HG03469 (cell line): Measurements from ENCODE around the gene NAP1L1.

Experiments used
- ATAC-seq: cut with Tn5 transposase; IDR thresholded peaks from one replicate; pipeline ENCODE4 v1.9.1; 2021; ENCODE audit warnings: mild to moderate bottlenecking, moderate library complexity, moderate number of reproducible peaks; ENCODE audit not compliant: unreplicated experiment

NAP1L1 gene

DNA sequence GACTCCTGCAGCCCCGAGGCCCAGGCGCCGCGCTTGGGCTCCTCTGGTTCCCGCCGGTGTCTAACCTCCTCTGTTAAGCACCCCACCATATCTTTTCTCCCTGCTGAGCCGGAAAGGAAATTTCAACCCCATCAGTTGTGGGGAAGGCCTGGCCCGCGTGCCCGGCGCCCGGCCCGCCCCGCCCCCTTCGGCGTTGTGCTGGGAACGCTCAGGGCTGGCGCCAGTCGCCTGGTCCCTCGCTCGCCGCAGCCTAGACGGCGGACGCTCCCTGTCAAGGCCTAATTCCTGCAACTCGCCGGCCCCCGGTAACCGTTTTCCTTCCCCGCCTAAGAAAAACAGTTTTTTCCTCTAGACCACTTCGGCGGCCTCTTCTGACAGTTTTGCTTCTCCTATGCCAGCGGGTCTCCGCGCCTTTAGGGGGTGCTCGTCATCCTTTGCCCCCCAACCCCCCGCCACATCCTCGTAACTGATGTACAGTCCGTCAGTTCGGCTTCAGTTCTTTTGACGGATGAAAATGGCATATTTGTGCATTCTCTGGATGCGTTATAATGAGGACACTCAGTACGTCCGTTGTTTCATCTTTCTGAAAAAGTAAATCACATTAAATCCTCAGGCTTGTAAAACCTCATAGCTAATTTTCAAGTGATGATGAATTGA lies 506 bp upstream of the NAP1L1 start:
- ATAC-seq = peak; percentile 26

DNA sequence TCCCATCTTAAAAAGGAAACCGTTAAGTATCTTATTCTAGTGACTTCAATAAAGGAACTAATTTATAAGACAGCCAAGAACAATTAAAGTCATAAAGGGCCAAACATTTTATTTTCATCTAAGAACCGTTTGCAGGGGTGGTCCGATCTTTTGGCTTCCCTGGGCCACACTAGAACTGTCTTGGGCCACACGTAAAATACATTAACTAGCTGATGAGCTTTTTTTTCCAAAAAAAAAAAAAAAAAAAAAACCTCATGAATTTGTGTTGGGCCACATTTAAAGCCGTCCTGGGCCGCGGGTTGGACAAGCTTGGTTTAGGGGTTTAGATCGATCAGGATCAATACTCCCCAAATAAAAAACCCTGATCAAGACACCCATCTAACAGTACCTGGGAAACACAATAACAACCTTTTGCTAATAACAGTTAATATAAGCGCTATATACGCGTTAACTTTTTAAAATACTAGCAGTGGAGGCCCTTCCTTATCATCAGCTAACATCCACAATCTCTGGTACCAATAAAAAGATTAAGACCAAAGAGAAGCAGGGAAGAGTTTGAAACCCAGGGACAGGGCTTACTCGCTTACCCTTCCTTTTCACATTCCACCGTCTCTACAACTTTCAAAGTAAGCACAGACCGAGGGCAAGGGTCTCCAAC lies 1.1 kb downstream of the NAP1L1 start:
- no peak for ATAC-seq

DNA sequence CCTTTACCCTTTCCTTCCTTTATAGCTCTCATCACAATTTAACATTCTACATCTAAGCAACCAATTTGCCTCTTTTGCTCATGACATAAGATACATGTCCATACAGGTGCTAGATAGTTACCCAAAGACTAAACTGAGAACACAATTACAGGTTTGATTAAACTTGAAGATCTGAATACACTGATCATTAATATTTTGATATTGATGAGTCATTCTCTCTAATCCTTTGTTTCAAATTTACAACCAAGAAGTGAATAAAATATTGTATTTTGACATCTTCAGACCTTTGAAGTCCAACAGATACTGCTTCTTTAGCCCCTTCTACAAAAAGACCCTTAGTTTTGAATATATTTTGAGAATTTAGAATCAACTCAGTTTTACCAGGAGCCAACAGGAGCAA lies 2.6 kb downstream of the NAP1L1 start:
- no peak for ATAC-seq

DNA sequence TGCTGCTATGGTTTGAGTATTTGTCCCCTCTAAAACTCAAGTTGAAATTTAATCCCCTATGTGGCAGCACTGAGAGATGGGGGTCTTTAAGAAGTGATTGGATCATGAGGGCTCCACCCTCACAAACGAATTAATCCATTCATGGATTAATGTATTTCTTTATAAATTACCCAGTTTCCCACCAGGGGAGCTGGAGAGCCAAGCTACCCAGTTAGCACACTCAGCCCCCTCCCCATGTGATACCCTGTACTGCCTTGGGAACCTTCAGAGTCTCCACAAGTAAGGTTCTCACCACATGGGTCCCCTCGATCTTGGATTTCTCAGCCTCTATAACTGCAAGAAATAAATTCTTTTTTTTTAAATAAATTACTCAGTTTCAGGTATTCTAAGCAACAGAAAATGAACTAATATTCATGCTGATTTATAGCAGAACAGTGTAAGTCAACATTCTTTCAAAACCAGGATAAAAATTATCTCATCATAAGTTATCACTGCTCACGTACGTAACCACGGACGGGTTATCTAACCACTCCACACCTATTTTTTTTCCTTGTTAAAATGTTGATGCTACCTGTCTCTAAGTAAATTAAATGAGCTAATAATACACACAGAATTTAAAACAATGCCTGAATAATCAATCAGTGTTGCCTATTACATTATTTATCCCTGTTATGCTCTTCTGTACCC lies 3.6 kb downstream of the NAP1L1 start:
- no peak for ATAC-seq

DNA sequence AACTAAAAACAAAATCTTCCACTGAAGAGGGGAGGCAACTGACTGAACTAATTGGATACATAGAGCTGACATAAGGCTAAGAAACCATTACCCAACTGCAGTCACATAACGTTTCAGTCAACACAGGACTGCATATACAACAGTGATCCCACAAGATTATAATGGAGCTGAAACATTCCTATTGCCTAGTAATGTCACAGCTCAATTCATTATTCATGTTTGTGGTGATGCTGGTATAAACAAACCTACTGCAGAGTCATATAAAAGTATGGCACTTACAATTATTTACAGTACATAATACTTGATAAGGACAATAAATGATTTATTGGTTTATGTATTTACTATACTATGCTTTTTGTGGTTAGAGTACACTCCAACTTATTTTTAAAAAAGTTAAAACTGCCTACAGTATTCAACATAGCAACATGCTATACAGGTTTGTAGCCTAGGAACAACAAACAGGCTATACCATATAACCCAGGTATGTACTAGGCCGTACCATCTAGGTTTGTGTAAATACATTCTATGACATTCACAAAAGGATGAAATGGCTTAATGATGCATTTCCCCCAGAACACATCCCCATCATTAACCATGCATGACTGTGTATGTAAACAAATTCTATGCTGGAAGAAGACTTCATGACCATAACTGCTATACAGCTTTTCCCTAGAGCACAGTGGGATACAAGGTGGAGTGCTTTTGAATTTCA lies 4.3 kb downstream of the NAP1L1 start:
- no peak for ATAC-seq

GRCh38 chr12:76078748-76079147 lies 5.7 kb downstream of the NAP1L1 start:
- no peak for ATAC-seq

- no peak for ATAC-seq
Measured at GRCh38 chr12:76075448-76075847, 9.0 kb downstream of the NAP1L1 start.

DNA sequence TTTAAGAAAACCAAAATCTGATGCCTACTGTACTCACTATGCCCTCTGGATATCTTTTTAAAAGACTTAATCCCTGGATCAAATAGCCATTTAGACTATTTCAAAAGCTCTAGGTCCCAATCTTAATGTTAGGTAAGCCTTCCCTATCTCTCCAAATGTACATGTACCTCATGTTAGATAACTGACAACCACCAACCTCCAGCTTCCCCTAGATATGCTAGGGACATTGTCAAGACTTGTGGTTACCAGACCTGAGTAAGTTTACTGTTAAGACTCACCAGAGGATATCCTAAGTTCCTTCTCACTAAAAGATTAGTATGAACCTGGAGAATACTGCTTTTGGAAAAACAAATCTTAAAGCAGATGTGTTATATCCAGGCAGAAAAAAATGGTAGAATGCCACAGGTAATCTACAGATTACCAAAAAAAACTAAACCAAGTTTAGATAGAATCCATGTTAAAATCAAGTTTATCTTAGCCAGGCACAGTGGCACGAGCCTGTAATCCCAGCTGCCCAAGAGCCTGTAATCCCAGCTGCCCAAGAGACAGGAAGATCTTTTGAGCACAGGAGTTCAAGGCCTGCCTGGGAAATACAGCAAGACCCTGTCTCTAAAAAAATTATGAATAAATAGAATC lies 9.7 kb downstream of the NAP1L1 start:
- ATAC-seq = peak; percentile 48

GRCh38 chr12:76073561-76073960 lies 10.9 kb downstream of the NAP1L1 start:
- no peak for ATAC-seq

DNA sequence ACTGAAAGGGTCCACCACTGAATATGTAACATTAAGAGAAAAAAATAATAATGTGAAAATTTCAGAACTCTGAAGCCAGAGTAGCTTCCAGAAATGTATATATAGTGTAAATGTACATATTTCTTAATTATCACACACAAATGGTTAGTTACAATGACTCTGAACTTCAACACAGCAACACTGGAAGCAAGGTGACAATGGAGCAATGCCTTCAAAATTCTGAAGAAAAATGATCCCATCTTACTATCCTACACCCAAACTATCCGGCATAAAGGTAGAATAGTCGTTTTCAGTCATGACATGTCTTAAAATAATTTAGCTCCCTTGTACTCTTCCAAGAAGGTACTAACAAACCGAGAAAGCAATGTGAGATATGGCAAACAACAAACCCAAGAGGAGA lies 11.9 kb downstream of the NAP1L1 start:
- no peak for ATAC-seq

DNA sequence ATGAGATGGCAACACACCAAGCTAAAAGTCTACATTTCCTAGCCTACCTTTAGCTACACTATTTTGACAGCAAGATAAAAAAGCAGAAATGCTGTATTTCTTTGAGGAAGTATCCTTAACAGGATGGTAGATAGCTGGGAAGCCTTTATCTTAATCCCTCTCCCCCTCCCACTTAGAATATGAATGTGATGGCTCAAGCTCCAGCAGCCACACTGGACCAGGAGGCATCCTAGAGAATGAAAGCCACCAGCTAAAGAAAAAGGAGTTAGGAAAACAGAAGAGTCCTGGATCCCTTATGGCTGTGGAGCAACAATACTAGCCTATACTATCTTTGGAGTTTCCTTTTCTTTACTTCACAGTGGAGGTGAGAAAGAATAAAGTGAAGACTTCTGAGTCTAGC lies 15.1 kb downstream of the NAP1L1 start:
- ATAC-seq = no peak

DNA sequence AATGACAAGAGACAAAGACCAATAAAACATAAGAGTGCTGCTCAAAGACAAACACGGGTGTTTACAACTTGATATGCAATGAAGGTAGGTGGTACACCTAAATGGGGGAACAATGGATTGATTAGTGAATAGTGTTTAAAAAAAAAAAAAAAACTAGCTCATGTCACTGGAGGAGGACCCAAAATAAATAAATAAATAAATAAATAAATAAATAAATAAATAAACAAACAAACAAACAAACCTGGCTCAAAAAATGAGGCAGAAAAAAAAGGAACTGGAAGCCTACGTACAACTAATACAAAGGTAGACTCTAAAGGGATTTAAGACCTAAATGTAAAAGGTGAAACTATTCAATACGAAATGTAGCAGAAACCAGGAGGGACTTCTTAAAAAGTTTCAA lies 18.6 kb downstream of the NAP1L1 start:
- ATAC-seq = no peak

DNA sequence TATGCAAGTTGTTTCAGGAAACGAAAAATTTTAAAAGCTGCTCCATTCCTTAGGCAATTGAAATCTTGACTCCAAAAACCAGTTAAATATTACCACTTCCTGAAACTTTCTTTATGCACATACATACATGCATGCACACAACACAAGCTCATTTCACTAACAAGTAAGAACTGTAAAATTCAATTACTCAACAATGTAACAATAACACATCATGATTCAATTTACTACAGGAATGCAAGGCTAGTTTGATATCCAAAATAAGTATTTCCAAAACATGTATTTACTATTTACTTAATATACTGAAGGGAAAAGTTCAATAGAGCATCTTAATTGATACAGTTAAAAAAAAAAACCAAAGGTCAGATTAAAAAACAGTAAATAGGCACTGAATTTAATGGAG lies 19.6 kb downstream of the NAP1L1 start:
- no peak for ATAC-seq

- ATAC-seq = no peak
Measured at GRCh38 chr12:76060111-76060510, 24.4 kb downstream of the NAP1L1 start.

GRCh38 chr12:76057326-76057725 lies 27.2 kb downstream of the NAP1L1 start:
- no peak for ATAC-seq

- no peak for ATAC-seq
Measured at GRCh38 chr12:76055393-76055792, 29.1 kb downstream of the NAP1L1 start.

DNA sequence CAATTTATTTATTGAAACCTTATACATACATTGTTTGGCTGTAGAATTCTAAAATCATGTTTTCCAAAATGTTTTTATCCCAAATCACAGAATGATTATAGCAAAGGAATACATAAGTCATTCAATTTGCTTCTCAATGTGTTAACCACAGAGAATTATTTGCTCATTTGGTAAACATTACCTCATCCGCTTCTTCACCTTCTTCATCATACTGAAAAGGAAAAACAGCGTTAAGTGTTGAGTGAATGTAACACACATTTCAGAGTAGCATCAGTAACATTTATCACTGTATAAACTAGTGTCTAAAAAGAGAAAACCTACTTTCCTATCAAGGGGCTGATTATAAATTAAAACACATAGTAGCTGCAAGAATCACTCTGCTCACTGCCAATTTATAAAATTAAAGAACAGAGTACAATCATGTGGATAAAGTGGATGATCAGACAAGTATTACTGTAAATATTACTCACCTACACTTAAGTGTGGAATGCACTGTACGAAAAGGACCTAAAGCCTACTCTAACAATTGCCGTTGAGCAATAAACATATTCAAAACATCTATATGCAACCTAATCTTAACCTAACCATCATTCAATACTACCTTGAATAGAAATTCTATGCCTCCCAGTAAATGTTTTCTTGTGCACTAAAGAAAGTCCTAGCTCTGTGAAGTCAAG lies 34.8 kb downstream of the NAP1L1 start:
- no peak for ATAC-seq

DNA sequence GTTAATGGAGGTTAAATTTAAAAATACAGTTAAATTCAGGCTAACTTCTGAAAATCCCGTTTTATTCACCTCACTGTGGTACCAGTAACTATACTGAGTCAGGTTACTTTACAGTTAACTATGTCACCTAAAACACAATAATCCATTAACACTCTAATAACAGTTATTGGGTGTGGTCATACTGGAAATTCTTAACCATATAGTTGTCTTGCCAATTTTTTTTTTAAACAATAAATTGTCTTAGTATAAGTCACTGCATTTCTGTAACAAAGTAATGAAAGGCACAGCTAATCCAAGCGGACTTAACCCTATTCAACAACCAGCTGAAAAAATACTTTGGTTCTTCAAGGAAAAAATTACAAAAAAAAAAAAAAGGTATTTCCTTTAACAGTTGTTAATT lies 36.7 kb downstream of the NAP1L1 start:
- no peak for ATAC-seq

DNA sequence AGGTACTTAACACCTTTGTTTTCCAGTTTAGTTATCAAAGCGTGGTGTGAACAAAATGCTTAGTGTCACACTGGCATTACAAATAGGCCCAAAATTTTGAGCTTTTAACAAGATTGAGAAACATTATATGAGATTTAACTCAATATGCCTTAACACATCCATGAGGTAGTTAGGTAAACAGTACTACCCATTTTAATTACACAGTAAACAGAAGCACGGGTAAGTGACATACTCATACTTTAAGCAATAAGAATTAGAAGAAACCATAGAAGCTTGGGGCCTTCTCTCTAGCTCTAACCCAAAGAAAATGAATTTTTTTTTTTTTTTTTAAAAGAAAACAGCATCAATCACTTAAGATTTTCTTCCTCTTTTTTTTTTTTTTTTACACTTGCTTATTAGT lies 37.4 kb downstream of the NAP1L1 start:
- no peak for ATAC-seq

DNA sequence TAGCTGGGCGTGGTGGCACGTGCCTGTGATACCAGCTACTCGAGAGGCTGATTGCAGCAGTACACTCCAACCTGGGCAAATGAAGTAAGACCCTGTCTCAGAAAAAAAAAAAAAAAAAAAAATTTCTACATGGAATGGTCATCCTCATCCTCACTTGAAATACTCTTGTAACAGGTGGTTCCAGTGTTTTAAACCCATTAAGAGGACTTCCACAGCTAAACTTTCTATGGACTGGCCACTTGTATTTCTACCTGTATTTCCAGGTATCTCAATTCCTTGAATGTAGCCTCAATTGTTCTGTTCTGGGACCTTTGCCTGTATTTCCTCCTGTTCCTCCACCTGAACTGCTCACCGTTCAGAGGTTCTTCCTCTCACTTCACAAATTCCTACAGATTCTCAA lies 41.1 kb downstream of the NAP1L1 start:
- ATAC-seq = no peak

GRCh38 chr12:76042147-76042546 lies 42.3 kb downstream of the NAP1L1 start:
- ATAC-seq = no peak
